Omental fat pad (tissue), 4 donors: Measurements from ENCODE around the gene ABHD17A. TPM values are rescaled to one million over a fixed set of nuclear protein-coding genes. Genes with fewer than 3 reads are reported as not detected.

ENCODE experiments used
- ATAC-seq: fragments of 150-250 bp; one replicate; pipeline ENCODE4 v1.9.1; 2016; ENCODE audit warnings: mild to moderate bottlenecking, moderate library complexity; ENCODE audit not compliant: low FRiP score
- DNase-seq: peaks from one replicate; pipeline ENCODE4 v3.0.0-alpha.2; 2019; ENCODE audit warnings: low spot score
- CTCF ChIP-seq, 3 donors: fragments of 450-650 bp; IDR thresholded peaks; one replicate each; pipeline ENCODE4 v1.5.1; 2016 to 2017; ENCODE audit warnings: antibody characterized with exemption in 3 of 3, mild to moderate bottlenecking in 3 of 3, moderate library complexity in 2 of 3
- total RNA-seq, 4 donors: library from RNA; depleted of rRNA; stranded (reverse); fragments of >200 nt; gene quantifications; one replicate each; pipeline ENCODE4 v1.1.0, GENCODE V29; 2016

ABHD17A gene
- total RNA-seq, 4 donors from 2014 or later, result 70.1 to 117 (median 87.8) TPM

DNA sequence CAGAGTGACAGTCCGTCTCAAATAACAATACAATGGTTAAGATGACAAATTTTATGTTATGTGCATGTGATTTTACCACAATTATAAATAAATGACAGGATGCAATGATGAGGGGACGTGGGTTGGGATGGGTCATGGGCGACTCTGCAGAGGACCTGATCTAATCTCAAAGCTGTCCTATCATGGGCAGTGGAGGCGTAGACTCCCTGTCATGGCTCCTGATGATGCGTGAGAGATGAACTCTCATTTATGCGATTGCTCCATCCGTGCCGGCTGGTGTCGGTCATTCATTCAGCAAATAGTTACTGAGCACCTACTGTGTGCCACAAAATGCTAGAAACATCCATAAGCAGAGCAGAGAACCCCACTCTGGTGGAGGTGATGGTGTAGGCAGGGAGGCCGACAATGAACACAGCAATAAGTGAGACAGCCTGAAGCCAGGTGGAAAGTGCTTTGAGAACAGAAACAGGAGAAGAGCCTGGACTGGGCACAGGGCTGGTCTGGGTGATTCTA lies 35.4 kb downstream of the ABHD17A start:
- DNase-seq (no peak), ATAC-seq (no peak)
- no peak for TF ChIP-seq CTCF (IDR thresholded peaks at IDR 0.05)

GRCh38 chr19:1849132-1849474 lies 36.2 kb downstream of the ABHD17A start:
- no peak for ATAC-seq
- no peak for DNase-seq
- TF ChIP-seq CTCF (IDR thresholded peaks at IDR 0.05), result no peak

DNA sequence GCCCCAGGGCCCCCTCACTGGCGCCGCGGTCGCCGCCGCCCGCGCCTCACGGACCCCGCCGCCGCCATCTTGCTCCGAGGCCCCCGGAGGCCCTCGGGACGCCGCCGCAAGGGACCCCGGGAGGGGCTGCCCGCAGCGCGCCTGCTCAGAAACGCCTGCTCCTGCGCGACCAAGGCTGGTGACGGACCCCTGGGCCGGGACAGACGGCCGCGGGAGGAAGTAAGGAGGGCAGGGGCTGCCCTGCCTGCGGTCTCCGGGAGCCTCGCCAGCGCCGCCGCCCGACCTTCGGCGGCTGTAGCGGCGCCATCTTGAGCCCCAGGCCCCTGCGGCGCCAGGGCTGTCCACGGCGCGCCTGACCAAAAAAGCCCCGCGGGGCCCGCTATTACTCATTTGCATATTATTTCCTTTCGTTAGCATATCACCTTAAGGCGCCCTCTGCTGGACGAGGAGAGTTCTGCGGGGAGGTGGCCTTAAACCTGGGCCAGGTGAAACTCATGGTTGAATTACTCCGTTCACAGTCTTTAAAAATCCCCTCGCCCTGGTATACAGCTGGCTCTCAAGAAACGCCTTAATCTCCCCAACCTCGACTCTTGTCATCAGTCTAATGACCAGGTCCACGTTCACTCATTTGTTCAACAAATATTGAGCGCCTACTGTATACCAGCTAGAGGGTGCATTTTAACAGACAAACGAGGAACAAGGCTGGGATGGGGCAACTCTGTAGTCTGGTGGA lies 36.7 kb downstream of the ABHD17A start, which contains the start of gene REXO1:
REXO1 (minus strand) TSS at position 85 of the 733 bp plus-strand sequence. CDS start 125 bp downstream, outside the sequence.
- DNase-seq (peak; percentile 97), ATAC-seq (peak; percentile 68)
- TF ChIP-seq CTCF (IDR thresholded peaks at IDR 0.05), result peak in 1 of 3 donors; percentile 76

GRCh38 chr19:1847684-1848398 lies 37.5 kb downstream of the ABHD17A start:
- DNase-seq (no peak), ATAC-seq (peak; percentile 22)
- no peak for TF ChIP-seq CTCF (IDR thresholded peaks at IDR 0.05)

DNA sequence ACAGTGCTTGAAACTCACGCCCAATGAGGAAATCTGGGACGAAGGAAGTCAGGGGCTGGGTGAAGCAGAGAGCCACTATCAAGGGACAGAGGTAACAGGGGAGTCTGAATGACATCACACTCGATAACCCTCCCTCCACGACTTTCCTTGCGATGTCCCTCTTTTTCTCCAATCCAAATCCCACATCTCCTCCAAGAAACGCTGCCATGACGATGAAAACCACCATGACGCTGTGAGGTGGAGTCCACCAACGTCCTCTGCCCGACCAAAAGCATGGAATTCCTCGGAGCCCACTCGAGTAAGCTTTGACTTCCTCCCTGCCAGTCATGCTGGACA lies 38.0 kb downstream of the ABHD17A start:
- DNase-seq (no peak), ATAC-seq (no peak)
- TF ChIP-seq CTCF (IDR thresholded peaks at IDR 0.05), result no peak

DNA sequence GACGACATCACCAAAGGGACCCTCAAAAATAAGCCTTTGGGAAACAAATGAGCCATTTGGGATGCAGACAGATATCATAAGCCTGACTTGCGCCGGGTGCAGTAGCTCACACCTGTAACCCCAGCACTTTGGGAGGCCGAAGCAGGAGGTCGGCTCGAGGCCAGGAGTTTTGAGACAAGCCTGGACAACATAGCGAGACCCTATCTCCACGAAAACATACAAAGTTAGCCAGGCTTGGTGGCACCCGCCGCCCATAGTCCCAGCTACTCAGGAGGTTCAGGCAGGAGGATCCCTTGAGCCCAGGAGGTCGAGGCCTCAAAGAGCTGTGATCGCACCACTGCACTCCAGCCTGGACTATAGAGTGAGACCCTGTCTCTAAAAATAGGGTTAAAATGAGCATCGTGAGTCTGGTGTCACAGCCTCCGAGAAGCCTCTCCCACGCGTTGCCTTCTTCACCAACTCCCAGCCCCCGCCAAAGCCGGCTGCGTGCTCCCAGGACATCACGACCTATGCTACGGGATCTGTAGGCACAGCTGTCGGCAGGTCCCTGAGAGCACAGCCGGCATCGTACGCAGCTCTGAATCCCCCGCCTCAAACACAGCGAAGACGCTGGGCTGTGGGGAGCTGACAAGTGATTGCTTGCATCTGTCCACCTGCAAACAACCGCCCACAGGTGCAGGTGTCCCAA lies 38.6 kb downstream of the ABHD17A start:
- TF ChIP-seq CTCF (IDR thresholded peaks at IDR 0.05), result no peak
- DNase-seq (no peak), ATAC-seq (no peak)
